ENCODE data around the gene RASGRP4.

Gene RASGRP4

DNA sequence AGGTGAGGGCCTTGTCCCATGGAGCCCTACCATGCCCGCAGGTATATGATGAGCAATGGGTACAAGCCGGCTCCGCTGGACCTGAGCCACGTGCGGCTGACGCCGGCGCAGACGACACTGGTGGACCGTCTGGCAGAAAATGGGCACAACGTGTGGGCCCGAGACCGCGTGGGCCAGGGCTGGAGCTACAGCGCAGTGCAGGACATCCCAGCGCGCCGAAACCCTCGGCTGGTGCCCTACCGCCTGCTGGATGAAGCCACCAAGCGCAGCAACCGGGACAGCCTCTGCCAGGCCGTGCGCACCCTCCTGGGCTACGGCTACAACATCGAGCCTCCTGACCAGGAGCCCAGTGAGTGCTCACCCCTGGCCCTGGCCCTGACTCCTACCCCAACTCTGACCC lies 40.0 kb upstream of the RASGRP4 start:
- no peak for TF ChIP-seq GABPA (IDR thresholded peaks at IDR 0.05; ENCODE audit: low read depth)
- TF ChIP-seq CTCF (IDR thresholded peaks at IDR 0.05; ENCODE audit: insufficient read depth, low read length): no peak
- no peak for TF ChIP-seq POLR2AphosphoS5 (IDR thresholded peaks at IDR 0.05; ENCODE audit: low read depth)
- TF ChIP-seq SPI1 (IDR thresholded peaks at IDR 0.05; ENCODE audit: borderline replicate concordance, low read depth): no peak
- TF ChIP-seq REST (IDR thresholded peaks at IDR 0.05; ENCODE audit: insufficient replicate concordance, low read depth): no peak
- H3K4me3 ChIP-seq (replicated peaks; ENCODE audit: insufficient read depth, low read length): no peak overlapping the region
- DNase-seq (ENCODE audit: low read depth in 1 of 2, low spot score in 1 of 2): no peak
- H3K27me3 ChIP-seq (ENCODE audit: insufficient read depth, poor library complexity, severe bottlenecking): no peaks in the 10 kb centered on the region
- H3K27ac ChIP-seq (replicated peaks): no peak overlapping the region

DNA sequence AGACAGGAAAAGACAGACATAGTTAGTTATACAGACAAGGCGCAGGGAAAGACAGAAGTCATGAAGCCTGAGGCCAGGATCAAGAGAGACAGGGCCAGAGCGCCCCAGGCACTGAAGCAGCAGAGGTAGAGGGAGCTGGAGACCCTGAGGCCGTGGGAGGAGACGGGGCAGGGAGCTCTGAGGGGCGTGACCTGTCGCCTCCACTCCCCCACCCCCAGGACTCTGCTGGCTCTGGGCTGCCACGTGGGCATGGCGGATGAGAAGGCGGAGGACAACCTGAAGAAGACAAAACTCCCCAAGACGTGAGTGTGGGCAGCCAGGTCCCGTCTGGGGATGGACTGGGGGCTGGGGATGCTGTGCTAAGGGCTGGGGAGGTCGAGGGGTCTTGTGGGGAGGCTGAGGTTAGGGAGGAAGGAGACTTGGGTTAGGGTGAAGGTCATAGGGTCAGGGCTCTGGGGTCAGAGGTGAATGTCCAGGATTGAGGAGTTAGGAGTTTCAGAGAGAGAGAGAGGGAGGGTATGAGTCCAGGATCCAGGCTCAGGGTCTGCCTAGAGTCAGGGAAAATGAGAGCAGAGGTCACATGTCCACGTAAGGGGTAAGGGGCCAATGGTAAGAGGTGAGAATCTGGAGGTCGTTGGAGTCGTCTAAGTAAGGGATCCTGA lies 38.5 kb upstream of the RASGRP4 start:
- no peak for DNase-seq (ENCODE audit: low read depth in 1 of 2, low spot score in 1 of 2)
- no peaks in the 10 kb centered on the region for H3K27me3 ChIP-seq (ENCODE audit: insufficient read depth, poor library complexity, severe bottlenecking)
- no peak overlapping the region for H3K4me3 ChIP-seq (replicated peaks; ENCODE audit: insufficient read depth, low read length)
- no peak for TF ChIP-seq SPI1 (IDR thresholded peaks at IDR 0.05; ENCODE audit: borderline replicate concordance, low read depth)
- no peak for TF ChIP-seq CTCF (IDR thresholded peaks at IDR 0.05; ENCODE audit: insufficient read depth, low read length)
- no peak for TF ChIP-seq GABPA (IDR thresholded peaks at IDR 0.05; ENCODE audit: low read depth)
- no peak for TF ChIP-seq REST (IDR thresholded peaks at IDR 0.05; ENCODE audit: insufficient replicate concordance, low read depth)
- no peak for TF ChIP-seq POLR2AphosphoS5 (IDR thresholded peaks at IDR 0.05; ENCODE audit: low read depth)
- H3K27ac ChIP-seq (replicated peaks): no peak overlapping the region

DNA sequence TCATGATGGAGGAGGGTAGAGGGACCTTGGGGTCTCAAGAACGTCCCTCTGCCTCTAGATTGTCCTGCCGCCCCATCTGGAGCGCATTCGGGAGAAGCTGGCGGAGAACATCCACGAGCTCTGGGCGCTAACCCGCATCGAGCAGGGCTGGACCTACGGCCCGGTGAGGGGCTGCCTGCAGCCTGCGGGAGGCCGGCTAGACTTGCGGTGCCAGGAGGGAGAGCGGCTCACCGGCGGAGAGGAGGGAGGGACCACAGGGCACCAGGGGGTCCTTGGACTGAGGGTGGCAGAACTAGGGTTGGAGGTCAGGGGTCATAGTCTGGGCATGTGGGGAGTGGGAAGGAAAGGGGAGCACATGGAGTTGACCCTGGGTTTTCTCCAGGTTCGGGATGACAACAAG lies 37.3 kb upstream of the RASGRP4 start:
- no peak for DNase-seq (ENCODE audit: low read depth in 1 of 2, low spot score in 1 of 2)
- TF ChIP-seq REST (IDR thresholded peaks at IDR 0.05; ENCODE audit: insufficient replicate concordance, low read depth) (no peak), CTCF (IDR thresholded peaks at IDR 0.05; ENCODE audit: insufficient read depth, low read length) (no peak), POLR2AphosphoS5 (IDR thresholded peaks at IDR 0.05; ENCODE audit: low read depth) (no peak), GABPA (IDR thresholded peaks at IDR 0.05; ENCODE audit: low read depth) (no peak), SPI1 (IDR thresholded peaks at IDR 0.05; ENCODE audit: borderline replicate concordance, low read depth) (no peak)
- Histone ChIP-seq H3K27ac (replicated peaks) (no peak overlapping the region), H3K4me3 (replicated peaks; ENCODE audit: insufficient read depth, low read length) (no peak overlapping the region), H3K27me3 (ENCODE audit: insufficient read depth, poor library complexity, severe bottlenecking) (no peaks in the 10 kb centered on the region)
